ENCODE data around the gene CCDC92.

- TF ChIP-seq CTCF (IDR thresholded peaks at IDR 0.05), result no peak
- no peak for TF ChIP-seq EZH2 (IDR thresholded peaks at IDR 0.05)
Observed at GRCh38 chr12:123886931-123887582, 85.6 kb downstream of the CCDC92 start.
